Rectal smooth muscle tissue (tissue), 1 donor: ENCODE measurements around the gene ATF6B.

Source experiments
- H3K27ac ChIP-seq: one replicate; pipeline ENCODE4 v1.7.0; 2013; ENCODE audit warnings: low read depth, low read length, inconsistent platforms
- H3K27me3 ChIP-seq: one replicate; pipeline ENCODE4 v1.7.0; 2013; ENCODE audit warnings: low read length; ENCODE audit not compliant: control insufficient read depth, insufficient read depth
- H3K36me3 ChIP-seq: one replicate; pipeline ENCODE4 v1.7.0; 2013; ENCODE audit warnings: low read length; ENCODE audit not compliant: control insufficient read depth, insufficient read depth
- H3K4me1 ChIP-seq: one replicate; pipeline ENCODE4 v1.7.0; 2013; ENCODE audit warnings: low read length; ENCODE audit not compliant: control insufficient read depth, insufficient read depth
- H3K4me3 ChIP-seq: one replicate; pipeline ENCODE4 v1.7.0; 2013; ENCODE audit warnings: low read length
- H3K9ac ChIP-seq: one replicate; pipeline ENCODE4 v1.7.0; 2013; ENCODE audit warnings: low read length

Gene ATF6B

GRCh38 chr6:32167761-32168262, 39.8 kb upstream of the ATF6B start:
- Histone ChIP-seq H3K4me3 (no peak overlapping the region), H3K27ac (no peak overlapping the region), H3K36me3 (peaks cover 42% of the 10 kb centered on the region)

DNA sequence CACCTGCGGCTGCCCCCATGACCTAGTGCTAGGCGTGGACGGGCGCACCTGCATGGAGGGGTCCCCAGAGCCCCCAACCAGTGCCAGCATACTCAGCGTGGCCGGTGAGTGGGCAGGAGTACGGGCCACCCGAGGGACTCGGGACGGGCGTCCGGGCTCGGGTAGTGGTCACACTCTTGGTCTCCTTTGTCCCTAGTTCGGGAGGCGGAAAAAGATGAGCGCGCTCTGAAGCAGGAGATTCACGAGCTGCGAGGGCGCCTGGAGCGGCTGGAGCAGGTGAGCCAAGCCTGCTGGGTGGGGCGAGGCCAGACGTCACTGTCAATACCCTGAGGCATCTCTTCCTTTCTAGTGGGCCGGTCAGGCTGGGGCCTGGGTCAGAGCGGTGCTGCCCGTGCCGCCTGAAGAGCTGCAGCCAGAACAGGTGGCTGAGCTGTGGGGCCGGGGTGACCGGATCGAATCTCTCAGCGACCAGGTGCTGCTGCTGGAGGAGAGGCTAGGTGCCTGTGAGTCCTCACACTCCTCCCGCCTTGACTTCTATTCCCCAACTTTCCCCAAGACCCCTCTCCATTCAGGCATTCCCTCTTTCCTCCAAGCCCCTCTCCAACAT, 39.2 kb upstream of the ATF6B start:
- Histone ChIP-seq H3K27me3 (no peaks in the 10 kb centered on the region), H3K36me3 (peaks cover 46% of the 10 kb centered on the region), H3K4me1 (no peaks in the 10 kb centered on the region), H3K27ac (no peak overlapping the region), H3K9ac (no peak overlapping the region), H3K4me3 (no peak overlapping the region)

More at GRCh38 chr6:32167761-32168262, 39.8 kb upstream of the ATF6B start:
- Histone ChIP-seq H3K27me3 (no peaks in the 10 kb centered on the region), H3K4me1 (no peaks in the 10 kb centered on the region), H3K9ac (no peak overlapping the region)

- no peaks in the 10 kb centered on the region for H3K27me3 ChIP-seq
- no peaks in the 10 kb centered on the region for H3K4me1 ChIP-seq
- no peak overlapping the region for H3K27ac ChIP-seq
- peaks cover 46% of the 10 kb centered on the region for H3K36me3 ChIP-seq
- H3K4me3 ChIP-seq: no peak overlapping the region
- no peak overlapping the region for H3K9ac ChIP-seq
Observed at GRCh38 chr6:32166411-32167061, 38.5 kb upstream of the ATF6B start.

GRCh38 chr6:32164295-32164694, 36.2 kb upstream of the ATF6B start, which contains the start of gene EGFL8:
TSS of gene EGFL8 (plus strand) at chr6:32164595. CDS start at chr6:32166166, 1,571 bp downstream.
- peak within 1 kb of the TSS; percentile 61 for H3K27ac ChIP-seq
- peaks cover 25% of the 10 kb centered on the region for H3K36me3 ChIP-seq
- no peak within 1 kb of the TSS for H3K9ac ChIP-seq
- H3K27me3 ChIP-seq: no peaks in the 10 kb centered on the region
- no peaks in the 10 kb centered on the region for H3K4me1 ChIP-seq
- no peak within 1 kb of the TSS for H3K4me3 ChIP-seq

GRCh38 chr6:32163559-32164258, 35.7 kb upstream of the ATF6B start:
- Histone ChIP-seq H3K36me3 (peaks cover 20% of the 10 kb centered on the region), H3K9ac (no peak overlapping the region), H3K4me1 (no peaks in the 10 kb centered on the region), H3K4me3 (no peak overlapping the region), H3K27me3 (no peaks in the 10 kb centered on the region), H3K27ac (peak overlapping the region; percentile 61)

DNA sequence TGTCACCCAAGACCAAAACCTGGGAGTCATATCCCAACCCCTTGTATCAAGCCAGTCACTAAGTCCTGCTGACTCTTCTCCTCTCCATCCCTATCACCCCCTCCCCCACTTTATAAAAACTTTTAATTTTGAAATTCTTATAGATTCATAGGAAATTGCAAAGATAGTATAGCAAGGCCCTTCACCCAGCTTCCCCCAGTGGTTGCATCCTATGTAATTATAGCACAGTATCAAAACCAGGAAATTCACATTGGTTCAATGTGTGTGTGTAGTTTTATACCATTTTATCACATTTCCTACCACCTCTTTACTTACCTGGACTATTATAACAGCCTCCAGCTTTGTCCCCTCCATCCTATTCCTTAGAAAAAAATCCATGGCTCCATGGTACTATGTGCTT, 30.0 kb upstream of the ATF6B start:
- Histone ChIP-seq H3K27me3 (no peaks in the 10 kb centered on the region), H3K27ac (no peak overlapping the region), H3K36me3 (peaks cover 16% of the 10 kb centered on the region), H3K4me3 (no peak overlapping the region), H3K4me1 (peaks cover 5% of the 10 kb centered on the region), H3K9ac (no peak overlapping the region)

- H3K9ac ChIP-seq: no peak overlapping the region
- H3K4me1 ChIP-seq: peaks cover 9% of the 10 kb centered on the region
- no peaks in the 10 kb centered on the region for H3K27me3 ChIP-seq
- H3K4me3 ChIP-seq: no peak overlapping the region
- H3K36me3 ChIP-seq: peaks cover 10% of the 10 kb centered on the region
- no peak overlapping the region for H3K27ac ChIP-seq
Observed at GRCh38 chr6:32156891-32157290, 28.8 kb upstream of the ATF6B start.

- peak overlapping the region; percentile 91 for H3K27ac ChIP-seq
- H3K9ac ChIP-seq: peak overlapping the region; percentile 79
- peaks cover 17% of the 10 kb centered on the region for H3K4me1 ChIP-seq
Observed at GRCh38 chr6:32154514-32155161, 26.6 kb upstream of the ATF6B start.

GRCh38 chr6:32153564-32154513, 25.8 kb upstream of the ATF6B start, which contains the start of gene PPT2:
TSS of gene PPT2 (plus strand) at chr6:32154141. CDS start at chr6:32154595, 454 bp downstream.
- Histone ChIP-seq H3K36me3 (peaks cover 10% of the 10 kb centered on the region), H3K27ac (peak within 1 kb of the TSS; percentile 91), H3K27me3 (no peaks in the 10 kb centered on the region), H3K9ac (peak within 1 kb of the TSS; percentile 79), H3K4me3 (peak within 1 kb of the TSS; percentile 88), H3K4me1 (peaks cover 17% of the 10 kb centered on the region)

More at GRCh38 chr6:32154514-32155161, 26.6 kb upstream of the ATF6B start:
- H3K27me3 ChIP-seq: no peaks in the 10 kb centered on the region
- H3K36me3 ChIP-seq: peaks cover 10% of the 10 kb centered on the region
- peak overlapping the region; percentile 88 for H3K4me3 ChIP-seq

- Histone ChIP-seq H3K9ac (no peak overlapping the region), H3K27ac (peak overlapping the region; percentile 91), H3K4me3 (peak overlapping the region; percentile 88), H3K4me1 (peaks cover 17% of the 10 kb centered on the region), H3K36me3 (peaks cover 6% of the 10 kb centered on the region), H3K27me3 (no peaks in the 10 kb centered on the region)
Observed at GRCh38 chr6:32152769-32153563, 24.9 kb upstream of the ATF6B start.
